ENCODE measurements around the gene HIF1A. TPM values are rescaled to one million over a fixed set of nuclear protein-coding genes. Genes with fewer than 3 reads are reported as not detected.

Gene HIF1A
- total and polyA plus RNA-seq, 2 donors (not counting 3 experiments of a cell fraction or from before 2014, with no cell fraction given) = 58.3 to 179 TPM

- Histone ChIP-seq H3K27me3 (ENCODE audit: control insufficient read depth in 2 of 2, insufficient read depth in 2 of 2, low read length in 2 of 2) (no peaks in the 10 kb centered on the region), H3K9ac (replicated peaks; ENCODE audit: extremely low read depth, insufficient read depth, low read length) (no peak overlapping the region), H3K4me3 (replicated peaks in 1 of 3; ENCODE audit: insufficient read depth in 1 of 3, low read depth in 1 of 3, low read length in 3 of 3) (no peak overlapping the region), H2AFZ (ENCODE audit: low read depth, low read length) (no peak overlapping the region), H3K4me2 (ENCODE audit: insufficient read depth, low read length) (no peak overlapping the region), H3K27ac (ENCODE audit: insufficient read depth, low read depth, low read length) (no peak overlapping the region), H3K9me1 (replicated peaks; ENCODE audit: control insufficient read depth, extremely low read depth, insufficient read depth, low read length) (no peaks in the 10 kb centered on the region), H3K36me3 (ENCODE audit: control insufficient read depth in 2 of 2, extremely low read depth in 1 of 2, insufficient read depth in 2 of 2, low read length in 2 of 2) (no peaks in the 10 kb centered on the region), H3K4me1 (ENCODE audit: control insufficient read depth, extremely low read depth, insufficient read depth, low read length) (peaks cover 16% of the 10 kb centered on the region), H4K20me1 (replicated peaks; ENCODE audit: control insufficient read depth, extremely low read depth, insufficient read depth, low read length) (no peaks in the 10 kb centered on the region), H3K9me3 (replicated peaks; ENCODE audit: control insufficient read depth, insufficient read depth, low read length) (no peaks in the 10 kb centered on the region), H3K79me2 (ENCODE audit: control insufficient read depth, insufficient read depth, low read length) (no peaks in the 10 kb centered on the region)
- intact Hi-C loops (cut with micrococcal nuclease) = no loop called here
- no peak for DNase-seq (ENCODE audit: low read depth, low spot score)
- ChIA-PET POLR2A (no interaction called here), CTCF (interaction anchor here (0.7 to 0.9 kb wide), 2 partner anchors 10 to 313 kb away, joined by 3 read pairs; no protein-coding TSS in a partner anchor)
- dilution Hi-C loops (cut with MboI; ENCODE audit: extremely low pct_ligation_motif_present, low sequenced_read_pairs) = no loop called here
- BruUV-seq (replicated peaks) = no TSS peak
- no peak for TF ChIP-seq MYC (IDR thresholded peaks at IDR 0.05; ENCODE audit: low read depth, low read length)
- no peak for TF ChIP-seq FOS (IDR thresholded peaks at IDR 0.05; ENCODE audit: borderline replicate concordance, insufficient read depth, low read length)
- TF ChIP-seq JUN (IDR thresholded peaks at IDR 0.05; ENCODE audit: borderline replicate concordance, insufficient read depth, insufficient read length, low read depth) = no peak
- no peak for TF ChIP-seq POLR2A (IDR thresholded peaks at IDR 0.05; ENCODE audit: low read depth, low read length)
- no peak for TF ChIP-seq GATA2 (IDR thresholded peaks at IDR 0.05; ENCODE audit: insufficient read depth, insufficient read length, low read depth, low read length)
- no peak for TF ChIP-seq POLR2AphosphoS5 (IDR thresholded peaks at IDR 0.05; ENCODE audit: insufficient read depth, low read depth, low read length)
- no peak for TF ChIP-seq EZH2 (IDR thresholded peaks at IDR 0.05; ENCODE audit: borderline replicate concordance, low read depth, low read length, severe bottlenecking)
- TF ChIP-seq CTCF (IDR thresholded peaks at IDR 0.05; ENCODE audit: extremely low read depth in 1 of 2, insufficient read depth in 1 of 2, low read depth in 1 of 2, low read length in 2 of 2) = no peak
- TF ChIP-seq MAX (IDR thresholded peaks at IDR 0.05; ENCODE audit: insufficient read depth, insufficient read length) = no peak
- FAIRE-seq = no peak
These were observed 46.0 kb upstream of the HIF1A start for GRCh38 chr14:61649283-61649682.
